NCI-H2081 treated with DMSO at 0.1 percent for 48 hours (cell line): Measurements from ENCODE around the gene GRWD1.
"Not testable (repeated sequence)": the region's sequence is repeated elsewhere in the genome, so short reads cannot be mapped to it uniquely, and the experiment has no call there.

ENCODE experiments used
- DNase-seq: peaks from one replicate; lab custom pipeline; 2025; lab: John Stamatoyannopoulos, UW

The GRWD1 gene

DNA sequence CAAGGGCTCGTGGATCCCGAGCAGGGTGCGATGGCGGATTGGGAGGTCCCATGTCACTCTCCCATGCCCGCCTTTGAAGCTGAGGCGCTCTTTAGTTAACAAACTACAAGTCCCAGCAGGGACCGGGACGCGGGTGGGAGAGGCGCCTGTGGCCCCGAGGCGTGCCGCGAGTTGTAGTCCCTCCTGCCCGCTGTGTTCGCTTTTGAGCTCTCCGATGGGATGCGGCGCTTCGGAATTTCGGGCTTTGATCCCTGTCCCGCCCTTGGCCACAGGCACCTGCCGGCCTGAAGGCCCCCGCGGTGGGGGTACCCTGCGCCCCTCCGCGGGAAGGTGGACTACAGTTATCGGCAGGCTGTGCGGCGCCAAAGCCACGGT lies 34.4 kb downstream of the GRWD1 start:
- no peak for DNase-seq

DNA sequence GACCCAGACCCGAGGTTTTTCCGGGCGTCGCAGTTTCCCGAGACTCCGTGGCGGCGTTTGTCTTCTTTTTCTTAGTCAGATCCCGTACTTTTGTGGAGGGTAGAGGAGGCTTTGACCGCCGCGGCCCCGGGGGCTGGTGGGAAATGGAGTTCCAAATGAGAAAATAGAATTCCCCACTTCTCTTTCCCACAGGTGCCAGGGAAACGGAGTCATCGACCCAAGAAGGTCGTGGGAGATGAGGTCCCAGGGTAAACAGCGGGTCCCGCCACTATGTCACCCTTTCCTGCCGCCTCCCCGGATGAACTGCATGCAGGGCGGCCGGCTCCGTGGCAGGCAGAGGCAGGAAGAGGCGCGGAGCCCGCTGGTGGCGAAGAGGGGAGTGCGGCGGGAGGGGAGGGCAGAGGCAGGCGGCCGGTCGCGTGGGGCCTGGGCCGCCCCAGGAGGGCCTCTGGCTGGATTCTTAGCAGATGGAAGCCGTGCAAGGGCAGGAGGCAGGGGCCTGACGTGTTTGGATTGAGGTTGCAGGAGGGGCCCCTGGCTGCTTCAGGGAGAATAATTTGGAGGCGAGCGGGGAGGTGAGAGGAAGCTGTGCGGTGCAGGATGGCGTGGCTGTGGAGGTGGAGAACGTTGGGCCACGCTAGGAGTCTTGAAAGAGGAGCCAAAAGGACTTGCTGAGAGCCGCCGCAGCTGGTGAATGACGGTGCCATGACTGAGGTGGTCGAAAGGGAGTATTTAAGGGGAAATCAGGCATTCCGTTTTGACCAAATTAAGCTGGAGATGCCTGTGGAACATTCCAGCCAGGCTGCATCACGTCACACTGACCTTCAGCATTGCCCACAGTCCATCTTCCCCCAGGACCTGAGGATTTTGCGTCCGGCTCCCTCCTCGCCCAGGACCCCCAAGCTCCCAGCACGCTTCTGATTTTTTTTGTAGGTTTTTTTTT lies 35.0 kb downstream of the GRWD1 start:
- no peak for DNase-seq

DNA sequence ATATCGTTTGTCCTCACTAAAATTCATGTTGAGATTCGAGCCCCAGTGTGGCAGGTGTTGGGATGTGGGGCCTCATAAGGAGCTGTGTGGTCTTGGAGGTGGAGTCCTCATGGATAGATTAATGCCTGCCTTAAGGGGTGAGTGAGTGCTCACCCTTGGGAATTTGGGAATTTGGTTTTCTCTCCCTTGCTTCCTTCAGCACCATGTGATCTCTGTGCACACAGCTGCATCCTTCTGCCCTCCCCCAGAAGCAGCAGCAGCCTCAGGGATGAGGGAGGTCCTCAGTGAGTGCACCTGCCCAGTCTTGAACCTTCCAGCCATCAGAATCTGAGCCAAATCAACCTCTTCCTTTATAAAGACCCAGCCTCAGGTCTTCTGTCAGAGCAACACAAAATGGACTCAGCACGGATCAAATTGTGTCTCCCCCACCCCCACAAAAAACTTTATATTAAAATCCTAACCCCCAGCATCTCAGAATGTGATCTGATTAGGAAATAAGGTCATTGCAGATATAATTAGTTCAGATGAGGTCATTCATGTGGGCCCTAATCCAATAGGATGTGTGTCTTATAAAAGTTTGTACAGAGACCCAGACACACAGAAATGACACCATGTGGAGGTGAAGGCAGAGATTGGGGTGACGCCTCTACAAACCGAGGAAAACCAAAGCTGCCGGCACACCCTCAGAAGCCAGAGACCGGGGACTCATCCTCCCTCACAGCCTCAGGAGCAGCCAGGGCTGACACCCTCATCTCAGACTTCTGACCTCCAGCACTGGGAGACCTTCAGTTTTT lies 36.3 kb downstream of the GRWD1 start:
- DNase-seq = no peak

DNA sequence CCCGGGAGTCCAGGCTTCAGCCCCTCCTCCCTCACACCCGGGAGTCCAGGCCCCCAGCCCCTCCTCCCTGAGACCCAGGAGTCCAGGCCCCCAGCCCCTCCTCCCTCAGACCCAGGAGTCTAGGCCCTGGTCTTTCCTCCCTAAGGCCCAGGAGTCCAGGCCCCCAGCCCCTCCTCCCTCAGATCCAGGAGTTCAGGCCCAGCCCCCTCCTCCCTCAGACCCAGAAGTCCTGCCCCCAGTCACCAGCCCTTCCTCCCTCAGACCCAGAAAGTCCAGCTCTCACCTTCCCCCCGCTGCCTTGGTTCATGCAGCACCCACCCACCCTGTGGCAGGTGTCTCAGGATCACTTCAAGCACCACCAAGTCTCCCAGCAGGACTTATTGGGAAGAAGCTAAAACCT lies 37.5 kb downstream of the GRWD1 start:
- DNase-seq = no peak

DNA sequence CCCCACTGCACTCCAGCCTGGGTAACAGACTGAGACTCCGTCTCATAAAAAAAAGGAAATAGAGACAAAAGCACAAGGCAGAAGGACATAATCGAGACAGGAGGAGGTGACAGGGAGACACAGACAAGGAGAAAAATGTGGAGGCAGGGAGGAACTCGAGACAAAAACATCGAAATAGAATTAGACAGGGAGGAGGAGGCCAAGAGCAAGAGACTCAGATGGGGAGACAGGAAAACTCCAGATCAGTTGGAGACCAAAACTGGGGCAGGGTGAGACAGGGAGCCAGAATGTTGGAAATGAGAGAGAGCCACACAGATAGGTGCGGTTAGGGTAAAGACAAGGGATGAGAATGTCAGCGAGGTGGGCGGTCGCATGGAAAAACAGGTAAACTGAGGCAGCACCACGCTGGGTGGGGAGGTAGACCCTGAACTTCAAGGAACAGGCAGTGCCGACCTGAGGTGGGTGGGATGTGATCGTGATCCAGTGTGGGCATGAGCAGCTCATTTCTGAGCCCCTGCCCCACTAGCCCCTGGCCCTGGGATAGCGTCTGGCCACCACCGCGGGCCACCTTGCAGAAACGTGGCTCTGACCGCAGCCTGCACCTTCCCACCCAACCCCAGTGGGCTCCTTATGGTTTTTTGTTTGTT lies 38.6 kb downstream of the GRWD1 start:
- DNase-seq = no peak

DNA sequence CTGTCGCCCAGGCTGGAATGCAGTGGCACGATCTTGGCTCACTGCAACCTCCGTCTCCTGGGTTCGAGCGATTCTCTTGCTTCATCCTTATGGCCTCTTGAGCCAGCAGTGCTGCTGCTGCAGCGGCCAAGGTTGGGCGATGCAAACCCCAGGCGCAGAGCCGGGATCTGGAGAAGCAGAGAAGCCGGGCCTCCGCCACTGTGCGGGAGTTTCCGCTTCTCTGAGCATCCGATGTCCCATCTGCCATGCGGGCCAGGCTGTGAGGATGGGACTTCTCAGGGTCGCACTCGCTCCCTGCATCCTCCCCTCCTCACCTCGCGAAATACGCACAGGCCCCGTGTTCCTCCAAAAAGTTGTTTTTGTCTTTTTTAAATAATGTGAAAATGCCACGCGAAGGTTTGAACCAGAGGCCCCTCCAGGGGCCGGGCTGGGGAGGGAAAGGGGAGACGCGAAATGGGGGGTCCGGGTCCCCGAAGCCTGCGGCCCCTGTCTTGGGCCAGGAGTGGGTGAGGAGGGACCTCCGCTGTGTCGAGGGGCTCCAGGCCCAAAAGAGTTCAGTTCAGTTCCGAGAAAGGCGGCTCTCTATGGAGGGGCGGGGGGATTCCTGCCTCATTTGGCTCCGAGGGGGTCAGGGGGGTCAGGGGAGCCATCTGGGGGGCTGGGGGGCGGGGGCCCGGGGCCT lies 39.3 kb downstream of the GRWD1 start:
- no peak for DNase-seq

DNA sequence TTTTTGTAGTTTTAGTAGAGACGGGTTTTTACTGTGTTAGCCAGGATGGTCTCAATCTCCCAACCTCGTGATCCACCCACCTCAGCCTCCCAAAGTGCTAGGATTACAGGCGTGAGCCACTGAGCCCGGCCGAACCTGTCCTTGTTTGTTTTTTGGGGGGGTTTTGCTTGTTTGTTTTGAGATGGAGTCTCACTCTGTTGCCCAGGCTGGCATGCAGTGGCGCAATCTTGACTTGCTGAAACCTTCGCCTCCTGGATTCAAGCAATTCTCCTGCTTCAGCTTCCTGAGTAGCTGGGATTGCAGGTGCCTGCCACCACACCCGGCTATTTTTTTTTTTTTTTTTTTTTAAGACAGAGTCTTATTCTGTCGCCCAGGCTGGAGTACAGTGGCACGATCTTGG lies 40.9 kb downstream of the GRWD1 start:
- DNase-seq = not testable (repeated sequence)

DNA sequence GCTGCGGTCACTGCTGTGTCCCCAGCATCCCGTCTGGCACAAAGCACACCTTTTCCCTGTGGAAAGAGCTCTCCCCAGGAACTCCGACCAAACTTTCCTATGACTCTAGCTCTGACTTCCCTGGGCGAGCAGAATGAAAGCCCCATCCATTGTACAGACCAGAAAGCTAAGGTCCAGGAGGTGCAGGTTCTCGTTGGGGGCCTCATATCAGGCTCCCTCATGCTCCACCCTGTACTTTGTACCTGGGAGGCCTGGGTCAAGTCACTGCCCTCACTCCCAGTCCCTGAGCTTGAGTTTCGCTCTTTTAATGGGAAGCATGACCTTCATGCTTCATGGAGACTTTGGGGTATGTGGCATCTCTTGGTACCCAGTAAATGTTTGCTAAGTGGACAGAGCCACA lies 41.8 kb downstream of the GRWD1 start:
- DNase-seq = no peak

DNA sequence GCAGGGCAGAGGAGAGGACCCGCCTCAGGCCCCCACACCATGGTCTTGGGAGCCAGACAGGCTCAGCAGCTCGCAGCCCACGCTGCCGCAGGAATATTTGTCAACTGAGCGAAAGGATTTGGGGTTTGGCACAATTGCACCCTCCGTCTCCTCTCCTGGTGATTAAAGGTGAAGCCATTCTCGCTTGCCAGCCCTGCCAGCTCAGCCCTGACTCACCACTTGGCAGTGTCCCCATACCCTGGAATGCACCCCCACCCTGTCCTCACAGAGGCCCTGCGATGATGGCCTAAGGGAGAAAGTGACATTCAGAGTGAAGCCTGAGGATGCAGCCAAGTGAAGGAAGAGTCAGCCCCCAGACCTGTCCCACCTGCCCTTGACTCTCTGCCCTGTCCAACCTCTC lies 42.2 kb downstream of the GRWD1 start:
- DNase-seq = no peak

DNA sequence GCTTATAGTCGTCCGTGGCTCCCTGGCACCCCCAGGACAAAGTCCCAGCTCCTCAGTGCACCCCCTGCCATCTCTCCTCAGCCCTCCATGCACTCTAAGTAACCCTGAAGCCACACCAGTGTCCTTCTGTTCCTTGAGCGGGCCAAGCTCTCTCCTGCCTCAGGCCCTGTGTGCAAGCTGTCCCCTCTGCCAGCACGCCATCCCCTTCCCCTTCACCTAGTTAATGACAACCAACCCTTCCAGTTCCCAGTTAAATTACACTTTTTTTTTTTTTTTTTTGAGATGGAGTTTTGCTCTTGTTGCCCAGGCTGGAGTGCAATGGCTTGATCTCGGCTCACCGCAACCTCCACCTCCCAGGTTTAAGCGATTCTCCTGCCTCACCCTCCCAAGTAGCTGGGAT lies 42.7 kb downstream of the GRWD1 start:
- DNase-seq = not testable (repeated sequence)

DNA sequence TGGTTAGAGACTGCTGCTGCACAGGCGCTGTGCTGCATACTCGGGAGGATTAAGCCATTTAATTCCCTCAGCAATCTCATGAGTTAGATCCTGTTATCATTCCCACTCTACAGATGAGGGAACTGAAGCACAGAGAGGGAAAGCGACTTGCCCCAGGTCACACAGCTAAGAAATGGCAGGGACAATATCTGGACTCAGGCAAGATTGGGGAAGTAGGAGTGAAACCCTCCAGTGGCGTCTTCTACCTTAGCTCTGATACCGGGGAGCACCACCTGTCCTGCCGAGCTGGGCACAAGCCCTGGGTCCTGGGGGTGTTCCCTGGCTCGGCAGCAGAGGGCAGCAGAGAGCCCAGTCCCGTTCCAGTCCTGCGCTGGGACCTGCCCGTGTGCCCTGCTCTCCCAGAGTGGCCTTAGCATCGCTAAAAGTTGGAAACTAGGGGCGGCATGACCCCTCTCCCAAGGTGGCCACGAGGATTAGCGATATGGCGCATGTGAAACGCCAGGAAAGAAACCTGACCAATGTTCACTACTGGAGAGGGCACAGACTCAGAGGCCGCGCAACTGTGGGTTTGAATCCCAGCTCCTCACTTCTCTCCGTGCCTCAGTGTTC lies 43.9 kb downstream of the GRWD1 start:
- DNase-seq = no peak

DNA sequence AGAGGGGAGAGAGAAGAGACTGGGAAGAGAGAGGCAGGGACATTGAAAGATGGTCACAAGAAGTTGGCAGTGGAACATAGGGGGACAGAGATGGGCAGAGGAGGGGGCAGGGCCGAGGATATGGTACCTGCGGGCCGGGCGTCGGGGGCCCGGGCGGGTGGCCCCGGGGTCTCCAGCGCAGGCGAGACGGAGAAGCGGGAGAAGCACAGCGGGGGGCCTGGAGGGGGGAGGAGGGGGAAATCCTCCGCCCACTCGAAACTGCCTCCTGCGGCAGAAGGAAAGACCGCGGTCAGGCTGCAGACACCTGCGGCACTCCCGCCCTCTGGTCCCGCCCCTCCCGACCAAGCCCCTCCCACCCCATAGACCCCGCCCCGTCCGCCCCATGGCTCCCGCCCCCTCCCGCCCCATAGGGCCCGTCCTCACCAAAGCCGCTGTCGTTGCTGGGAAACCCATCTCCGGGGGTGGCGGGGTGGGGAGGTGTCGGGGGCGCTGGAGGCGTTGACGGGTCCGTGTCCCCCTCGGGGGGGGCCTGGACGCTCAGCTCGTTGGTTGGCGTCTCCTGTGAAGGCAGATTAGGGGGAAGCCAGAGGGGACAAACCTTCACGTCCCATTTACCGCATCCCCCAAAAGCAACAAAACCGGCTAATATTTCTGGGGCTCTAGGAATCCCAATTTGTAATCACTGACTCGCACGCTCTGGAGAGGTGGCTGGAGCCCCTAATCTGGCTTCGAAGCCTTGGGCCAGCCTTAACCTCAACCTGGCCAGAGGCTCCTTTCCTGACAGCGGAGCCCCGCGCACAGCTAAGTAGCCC lies 45.4 kb downstream of the GRWD1 start:
- DNase-seq = no peak

DNA sequence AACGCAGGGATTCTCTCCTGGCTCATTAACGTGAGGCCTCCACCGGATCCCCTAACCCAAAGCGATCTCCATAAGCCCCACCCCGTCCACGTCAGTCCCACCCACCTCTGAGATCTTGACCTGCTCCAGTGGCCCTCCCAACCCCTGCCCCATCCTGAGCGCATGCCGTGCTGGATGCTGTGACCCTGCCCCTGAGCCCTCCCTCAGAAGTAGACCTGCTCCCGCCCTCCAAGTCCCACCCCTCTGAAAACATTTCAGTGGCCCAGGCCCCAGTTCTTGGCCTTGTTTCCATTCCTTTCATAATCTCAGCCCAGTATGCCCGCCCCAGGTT lies 46.0 kb downstream of the GRWD1 start:
- DNase-seq = no peak

DNA sequence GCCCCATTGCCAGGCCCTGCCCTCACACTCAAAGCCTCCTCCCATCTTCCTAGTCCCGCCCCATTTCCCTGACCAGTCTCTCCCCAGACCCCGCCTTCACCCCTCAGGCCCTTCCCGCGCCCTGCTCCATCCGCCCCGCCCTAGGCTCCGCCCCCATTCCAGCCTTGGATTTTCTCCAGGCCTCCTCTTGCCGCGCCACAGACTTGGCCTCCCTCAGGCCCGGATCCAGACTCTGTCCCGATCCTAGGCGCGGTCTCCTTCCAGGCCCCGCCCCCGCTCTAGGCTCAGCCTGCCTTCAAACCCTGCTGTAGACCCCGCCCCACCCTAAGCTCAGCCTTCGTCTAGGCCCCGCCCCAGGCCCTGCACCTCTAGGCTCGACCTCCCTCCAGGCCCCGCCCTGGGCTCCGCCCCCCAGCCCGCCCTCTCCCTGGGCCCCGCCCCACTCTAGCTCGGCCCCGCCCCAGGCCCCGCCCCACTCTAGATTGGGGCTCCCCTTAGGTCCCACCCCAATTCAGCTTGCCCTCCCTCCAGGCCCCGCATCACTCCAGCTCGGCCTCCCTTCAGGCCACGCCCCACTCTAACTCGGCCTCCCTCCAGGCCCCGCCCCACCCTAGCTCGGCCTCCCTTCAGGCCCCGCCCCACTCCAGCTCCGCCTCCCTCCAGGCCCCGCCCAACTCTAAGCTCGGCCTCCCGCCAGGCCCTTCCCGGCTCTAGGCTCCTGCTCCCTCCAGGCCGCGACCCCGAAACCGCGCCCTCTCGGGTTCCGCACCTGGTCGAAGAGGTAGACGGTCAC lies 47.3 kb downstream of the GRWD1 start:
- DNase-seq = no peak

DNA sequence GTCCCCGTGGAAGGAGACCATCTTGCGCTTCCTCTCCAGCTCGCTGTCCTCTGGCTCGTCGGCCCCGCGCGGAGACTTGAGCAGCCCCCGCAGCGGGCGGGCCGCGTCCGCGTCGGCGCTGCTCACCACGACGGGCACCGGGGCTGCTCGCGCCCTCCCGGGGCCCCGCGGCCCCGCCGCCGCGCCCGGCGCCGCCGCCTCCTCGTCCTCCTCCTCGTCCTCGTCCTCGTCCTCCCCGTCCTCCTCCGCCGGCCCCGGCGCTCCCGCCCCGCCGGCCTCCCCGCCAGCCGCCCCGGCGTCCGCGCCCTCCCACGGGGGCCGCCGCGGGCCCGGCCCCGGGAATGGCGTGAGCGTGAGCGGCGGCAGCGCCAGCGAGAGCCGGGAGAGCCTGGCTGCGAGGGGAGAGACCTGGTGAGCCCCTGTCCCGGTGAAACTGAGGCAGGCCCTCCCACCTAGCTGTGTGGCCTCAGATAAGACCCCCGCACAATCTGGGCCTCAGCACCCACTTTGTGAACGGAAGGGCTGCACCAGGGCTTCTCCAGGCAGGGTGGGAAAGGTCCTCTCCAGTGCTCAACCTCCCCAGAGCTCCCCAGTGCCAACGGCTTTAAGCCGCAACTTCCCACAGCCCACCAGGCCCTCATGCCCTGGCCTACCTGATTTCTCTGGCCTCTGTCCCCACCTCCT lies 48.1 kb downstream of the GRWD1 start:
- no peak for DNase-seq

DNA sequence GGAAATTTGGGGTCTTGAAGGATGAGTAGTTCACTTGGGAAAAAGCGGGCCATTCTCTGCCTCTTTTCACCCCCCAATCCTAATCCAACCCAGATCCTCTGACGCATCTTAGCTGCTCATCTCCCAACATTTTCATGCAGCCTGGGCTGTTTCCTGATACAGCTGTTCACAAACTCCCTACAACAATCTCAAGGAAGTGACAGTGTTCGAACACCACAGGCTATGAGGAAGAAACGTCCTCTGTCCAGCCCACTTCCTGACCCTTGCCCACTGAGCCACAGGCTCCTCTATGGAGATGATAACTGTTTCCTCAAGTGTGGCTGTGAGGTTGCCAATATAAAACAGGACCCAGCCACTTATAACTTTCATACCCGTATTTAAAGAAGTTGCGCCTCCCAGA lies 49.6 kb downstream of the GRWD1 start:
- DNase-seq = no peak

DNA sequence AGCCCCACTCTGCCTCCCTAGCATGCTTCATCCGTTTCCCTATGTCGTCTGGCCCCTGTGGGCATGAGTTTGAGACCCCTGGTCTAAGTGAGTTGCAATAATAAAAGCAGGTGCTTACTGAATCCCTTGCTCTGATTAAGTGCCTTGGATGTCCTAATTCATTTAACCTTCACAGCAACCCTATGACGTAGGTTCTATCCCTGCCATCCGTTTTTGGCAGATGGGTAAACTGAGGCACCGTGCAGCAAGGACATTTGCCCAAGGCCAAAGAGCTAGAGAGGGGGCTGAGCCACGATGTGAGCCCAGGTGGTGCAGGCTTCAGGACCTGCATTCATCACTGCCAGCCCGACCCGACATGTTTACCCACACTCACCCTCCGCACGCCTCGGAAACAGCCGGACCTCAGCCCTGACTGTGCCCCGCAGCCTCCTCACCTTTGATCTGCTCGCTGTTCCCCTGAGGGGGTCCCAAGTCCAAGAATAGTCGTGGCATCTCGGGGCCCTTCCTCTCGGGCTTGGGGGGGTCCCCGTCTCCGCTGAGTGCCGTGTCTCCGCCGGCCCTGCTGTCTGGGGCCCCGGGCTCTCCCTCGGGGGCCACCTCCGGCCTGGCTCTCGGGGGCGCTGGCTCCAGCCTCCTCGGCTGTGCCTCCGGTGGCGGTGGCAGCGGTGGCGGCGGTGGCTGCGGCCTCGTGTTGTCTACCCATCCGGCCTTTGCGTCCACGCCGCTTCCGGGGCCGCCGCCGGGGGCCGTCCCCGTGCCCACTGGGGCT lies 51.4 kb downstream of the GRWD1 start:
- no peak for DNase-seq

DNA sequence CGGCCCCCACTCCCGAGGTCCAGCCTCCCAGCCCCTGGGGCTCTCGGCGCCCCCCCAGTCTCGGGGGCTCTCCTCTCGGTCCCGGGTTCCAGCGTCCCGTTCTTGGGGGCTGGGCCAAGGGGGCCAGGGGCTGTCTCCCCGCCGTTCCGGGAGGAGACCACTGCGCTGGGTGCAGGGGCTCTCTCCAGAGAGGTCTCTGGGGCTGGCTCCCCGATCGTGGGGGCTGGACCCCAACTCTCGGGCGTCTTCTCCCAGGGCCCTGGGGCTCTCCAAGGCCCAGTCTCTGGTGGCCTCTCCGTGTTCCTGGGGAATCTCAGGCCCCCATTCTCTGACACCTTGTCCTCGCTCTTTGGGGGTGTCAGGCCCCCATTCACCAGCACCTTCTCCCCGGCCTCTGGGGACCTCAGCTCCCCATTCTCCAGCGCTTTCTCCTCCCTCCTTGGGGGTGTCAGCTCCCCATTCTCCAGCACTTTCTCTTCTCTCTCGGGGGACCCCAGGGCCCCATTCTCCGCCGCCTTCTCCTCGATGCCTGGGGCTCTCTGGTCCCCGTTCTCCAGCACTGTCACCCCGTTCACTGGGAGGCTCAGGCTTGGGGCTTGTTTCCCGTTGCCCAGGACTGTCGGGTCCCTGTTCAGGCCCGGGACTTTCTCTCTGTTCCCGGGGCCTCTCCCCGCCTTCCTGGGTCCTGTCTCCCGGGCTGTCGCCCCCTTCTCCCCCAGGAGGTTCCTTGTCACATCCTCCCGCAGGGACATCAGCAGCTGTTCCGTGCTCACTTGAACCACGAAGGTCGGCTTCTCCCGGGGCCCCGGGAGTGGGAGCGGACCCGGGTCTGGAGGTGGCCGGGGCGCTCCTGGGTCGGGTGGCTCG lies 52.2 kb downstream of the GRWD1 start:
- no peak for DNase-seq
